ENCODE data around the gene TRIM2. TPM values are rescaled to one million over a fixed set of nuclear protein-coding genes. Genes with fewer than 3 reads are reported as not detected.

TRIM2 gene
- total RNA-seq, 1 experiment from 2014 or later: 46.6 TPM

GRCh38 chr4:153248641-153249198 is 44.5 kb downstream of the TRIM2 start:
- DNase-seq (ENCODE audit: low spot score): no peak

GRCh38 chr4:153249199-153250041 is 45.2 kb downstream of the TRIM2 start:
- peak; percentile 63 for DNase-seq (ENCODE audit: low spot score)

- DNase-seq (ENCODE audit: low spot score): no peak
Measured at GRCh38 chr4:153252122-153252521, 47.9 kb downstream of the TRIM2 start.

GRCh38 chr4:153255233-153255632 is 51.0 kb downstream of the TRIM2 start:
- DNase-seq (ENCODE audit: low spot score): no peak

GRCh38 chr4:153257151-153257620 is 52.9 kb downstream of the TRIM2 start:
- peak; percentile 68 for DNase-seq (ENCODE audit: low spot score)

GRCh38 chr4:153257991-153258390 is 53.7 kb downstream of the TRIM2 start:
- no peak for DNase-seq (ENCODE audit: low spot score)

- no peak for DNase-seq (ENCODE audit: low spot score)
Measured at GRCh38 chr4:153258750-153259149, 54.5 kb downstream of the TRIM2 start.

- no peak for DNase-seq (ENCODE audit: low spot score)
Measured at GRCh38 chr4:153259661-153260060, 55.4 kb downstream of the TRIM2 start.

- no peak for DNase-seq (ENCODE audit: low spot score)
Measured at GRCh38 chr4:153260132-153260531, 55.9 kb downstream of the TRIM2 start.

GRCh38 chr4:153260553-153261300 is 56.5 kb downstream of the TRIM2 start:
- DNase-seq (ENCODE audit: low spot score): peak; percentile 14

- DNase-seq (ENCODE audit: low spot score): no peak
Measured at GRCh38 chr4:153261461-153261860, 57.2 kb downstream of the TRIM2 start.

GRCh38 chr4:153261914-153262313 is 57.7 kb downstream of the TRIM2 start:
- no peak for DNase-seq (ENCODE audit: low spot score)

GRCh38 chr4:153265306-153266047 is 61.2 kb downstream of the TRIM2 start:
- DNase-seq (ENCODE audit: low spot score): no peak

GRCh38 chr4:153266988-153267387 is 62.7 kb downstream of the TRIM2 start:
- no peak for DNase-seq (ENCODE audit: low spot score)

GRCh38 chr4:153267890-153268289 is 63.6 kb downstream of the TRIM2 start:
- no peak for DNase-seq (ENCODE audit: low spot score)

GRCh38 chr4:153268295-153268694 is 64.1 kb downstream of the TRIM2 start:
- no peak for DNase-seq (ENCODE audit: low spot score)

- DNase-seq (ENCODE audit: low spot score): no peak
Measured at GRCh38 chr4:153269218-153269990, 65.2 kb downstream of the TRIM2 start.

- no peak for DNase-seq (ENCODE audit: low spot score)
Measured at GRCh38 chr4:153270361-153270760, 66.1 kb downstream of the TRIM2 start.

- no peak for DNase-seq (ENCODE audit: low spot score)
Measured at GRCh38 chr4:153271820-153272219, 67.6 kb downstream of the TRIM2 start.

- DNase-seq (ENCODE audit: low spot score): no peak
Measured at GRCh38 chr4:153273751-153274150, 69.5 kb downstream of the TRIM2 start.

GRCh38 chr4:153274967-153275366 is 70.7 kb downstream of the TRIM2 start:
- DNase-seq (ENCODE audit: low spot score): no peak

All from A172 (cell line).